Measurements from ENCODE around the gene STAB2.

DNA sequence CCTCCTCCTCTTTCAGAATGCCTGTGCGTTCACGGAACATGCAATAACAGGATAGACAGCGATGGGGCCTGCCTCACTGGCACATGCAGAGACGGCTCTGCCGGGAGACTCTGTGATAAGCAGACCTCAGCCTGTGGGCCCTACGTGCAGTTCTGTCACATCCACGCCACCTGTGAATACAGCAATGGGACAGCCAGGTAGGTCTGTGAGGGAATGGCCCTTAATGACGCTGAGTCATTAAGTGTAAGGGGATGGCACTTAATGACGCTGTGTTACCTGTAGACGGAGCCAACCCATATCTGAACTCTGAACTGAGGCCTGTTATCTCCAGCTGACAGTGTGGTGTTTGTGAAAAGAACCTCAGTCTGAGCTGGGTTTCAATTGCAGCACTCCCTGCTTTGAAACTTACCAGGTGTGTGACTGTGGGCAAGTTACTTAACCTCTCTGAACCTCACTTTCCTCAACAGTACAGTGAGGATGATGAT, 86.9 kb downstream of the STAB2 start:
- no peak for TF ChIP-seq POLR2AphosphoS5 (IDR thresholded peaks at IDR 0.05)
- TF ChIP-seq EP300 (IDR thresholded peaks at IDR 0.05), result no peak

All from gastroesophageal sphincter (tissue), 2 donors.